ENCODE data around the gene SYNRG. TPM values are rescaled to one million over a fixed set of nuclear protein-coding genes. Genes with fewer than 3 reads are reported as not detected.

The SYNRG gene
- polyA plus RNA-seq, 1 experiment: 24.9 TPM

DNA sequence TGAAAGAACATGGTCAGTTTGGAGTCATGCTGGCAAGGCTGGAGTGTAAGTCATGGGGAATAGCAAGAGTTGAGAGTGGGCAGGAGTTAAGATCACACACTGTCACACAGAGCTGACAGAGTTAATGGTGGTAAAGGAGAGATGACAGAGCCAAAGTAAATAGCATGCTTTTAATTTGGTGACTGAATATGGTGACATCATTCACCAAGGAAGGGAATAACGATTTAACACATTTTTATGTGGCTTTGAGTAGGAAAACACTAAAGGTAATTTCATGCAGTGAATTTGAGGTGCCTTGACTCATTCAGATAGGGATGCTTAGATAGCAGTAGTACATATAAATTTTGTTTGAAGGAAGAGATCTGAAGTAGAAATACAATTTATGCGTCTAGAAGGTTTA, 42.1 kb downstream of the SYNRG start:
- ChIA-PET CTCF (interaction anchor here (1.3 kb wide), 1 partner anchor 194 kb away, joined by 4 read pairs; no protein-coding TSS in a partner anchor), POLR2A (no interaction called here)
- no peak overlapping the region for H3K4me3 ChIP-seq (ENCODE audit: low read depth, low read length)
- no peaks in the 10 kb centered on the region for H3K9me3 ChIP-seq (ENCODE audit: control insufficient read depth, insufficient read depth, low read length)
- TF ChIP-seq, protein P1, sequence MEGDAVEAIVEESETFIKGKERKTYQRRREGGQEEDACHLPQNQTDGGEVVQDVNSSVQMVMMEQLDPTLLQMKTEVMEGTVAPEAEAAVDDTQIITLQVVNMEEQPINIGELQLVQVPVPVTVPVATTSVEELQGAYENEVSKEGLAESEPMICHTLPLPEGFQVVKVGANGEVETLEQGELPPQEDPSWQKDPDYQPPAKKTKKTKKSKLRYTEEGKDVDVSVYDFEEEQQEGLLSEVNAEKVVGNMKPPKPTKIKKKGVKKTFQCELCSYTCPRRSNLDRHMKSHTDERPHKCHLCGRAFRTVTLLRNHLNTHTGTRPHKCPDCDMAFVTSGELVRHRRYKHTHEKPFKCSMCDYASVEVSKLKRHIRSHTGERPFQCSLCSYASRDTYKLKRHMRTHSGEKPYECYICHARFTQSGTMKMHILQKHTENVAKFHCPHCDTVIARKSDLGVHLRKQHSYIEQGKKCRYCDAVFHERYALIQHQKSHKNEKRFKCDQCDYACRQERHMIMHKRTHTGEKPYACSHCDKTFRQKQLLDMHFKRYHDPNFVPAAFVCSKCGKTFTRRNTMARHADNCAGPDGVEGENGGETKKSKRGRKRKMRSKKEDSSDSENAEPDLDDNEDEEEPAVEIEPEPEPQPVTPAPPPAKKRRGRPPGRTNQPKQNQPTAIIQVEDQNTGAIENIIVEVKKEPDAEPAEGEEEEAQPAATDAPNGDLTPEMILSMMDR (IDR thresholded peaks at IDR 0.05; ENCODE audit: low read depth, low read length): no peak
- no peaks in the 10 kb centered on the region for H3K27me3 ChIP-seq (ENCODE audit: control insufficient read depth, insufficient read depth, low read length)
- DNase-seq (ENCODE audit: low read depth, low spot score): no peak
- H3K27ac ChIP-seq (ENCODE audit: low read depth, low read length): no peak overlapping the region

DNA sequence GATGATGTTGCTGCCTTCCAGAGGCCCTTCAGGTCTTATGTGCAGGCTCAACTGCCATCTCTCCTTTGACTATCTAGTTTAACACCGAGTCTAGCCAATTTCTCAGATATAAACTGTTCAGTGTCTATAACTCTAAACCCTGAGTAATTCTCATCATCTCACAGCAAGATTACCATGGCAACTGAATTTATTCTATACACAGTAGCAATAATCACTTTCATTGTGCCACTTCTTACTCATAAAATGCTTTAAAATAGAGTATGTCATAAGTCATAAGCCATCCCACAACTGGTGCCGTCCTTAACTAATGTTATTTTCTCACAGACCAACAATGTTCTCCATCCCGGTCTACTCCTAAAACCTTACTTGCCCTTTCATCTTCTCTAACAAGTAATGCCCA, 45.0 kb downstream of the SYNRG start:
- H3K9me3 ChIP-seq (ENCODE audit: control insufficient read depth, insufficient read depth, low read length): no peaks in the 10 kb centered on the region
- no peak for DNase-seq (ENCODE audit: low read depth, low spot score)
- CTCF ChIA-PET: no interaction called here
- TF ChIP-seq, protein P1 (IDR thresholded peaks at IDR 0.05; ENCODE audit: low read depth, low read length): no peak
- POLR2A ChIA-PET: no interaction called here
- no peaks in the 10 kb centered on the region for H3K27me3 ChIP-seq (ENCODE audit: control insufficient read depth, insufficient read depth, low read length)
- H3K4me3 ChIP-seq (ENCODE audit: low read depth, low read length): no peak overlapping the region
- H3K27ac ChIP-seq (ENCODE audit: low read depth, low read length): no peak overlapping the region

DNA sequence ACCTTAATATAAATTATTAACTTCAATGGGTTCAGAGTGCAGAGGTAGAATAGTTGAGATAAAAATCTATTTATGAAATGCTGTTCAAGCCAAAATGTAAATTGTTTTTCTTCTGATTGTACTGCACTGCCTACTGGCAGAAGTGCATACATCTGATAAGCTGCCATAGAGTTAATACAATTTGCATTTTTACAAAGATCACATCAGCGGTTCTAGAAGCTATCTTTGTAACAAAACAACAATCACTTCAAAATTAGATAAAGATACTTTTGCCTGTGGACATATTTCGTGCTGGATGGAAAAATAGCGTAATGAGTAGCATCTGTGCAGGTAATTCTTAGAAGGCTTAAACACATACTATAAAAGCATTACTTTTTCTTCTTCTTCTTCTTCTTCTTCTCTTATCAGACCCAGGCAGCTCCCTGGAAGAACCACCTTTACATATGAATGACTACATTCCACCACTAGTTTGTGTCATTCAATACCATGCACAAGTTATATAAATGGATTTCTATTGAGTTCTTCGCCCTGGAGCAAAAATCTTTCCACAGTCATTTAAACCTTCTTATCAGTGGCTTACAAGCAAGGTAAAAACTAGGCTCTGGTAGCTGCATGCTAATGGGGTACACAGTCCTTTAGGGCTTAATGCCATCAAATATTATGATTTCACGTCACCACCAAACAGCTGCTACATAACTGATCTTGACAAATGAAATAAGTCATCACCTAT, 47.0 kb downstream of the SYNRG start:
- ChIA-PET POLR2A (no interaction called here), CTCF (interaction anchor here (0.6 kb wide), 1 partner anchor 959 kb away, joined by 3 read pairs; no protein-coding TSS in a partner anchor)
- DNase-seq (ENCODE audit: low read depth, low spot score): no peak

GRCh38 chr17:37558299-37558698, 50.9 kb downstream of the SYNRG start:
- CTCF ChIA-PET: interaction anchor here (1.6 to 2.1 kb wide), 2 partner anchors 11 to 31 kb away, joined by 4 to 6 read pairs; no protein-coding TSS in a partner anchor
- TF ChIP-seq, protein P1 (IDR thresholded peaks at IDR 0.05; ENCODE audit: low read depth, low read length): no peak

More for the DNA sequence above, 47.0 kb downstream of the SYNRG start:
- TF ChIP-seq, protein P1 (IDR thresholded peaks at IDR 0.05; ENCODE audit: low read depth, low read length): no peak
- Histone ChIP-seq H3K27ac (ENCODE audit: low read depth, low read length) (no peak overlapping the region), H3K27me3 (ENCODE audit: control insufficient read depth, insufficient read depth, low read length) (no peaks in the 10 kb centered on the region), H3K4me3 (ENCODE audit: low read depth, low read length) (no peak overlapping the region), H3K9me3 (ENCODE audit: control insufficient read depth, insufficient read depth, low read length) (no peaks in the 10 kb centered on the region)

GRCh38 chr17:37557482-37557881, 51.7 kb downstream of the SYNRG start:
- no peak for DNase-seq (ENCODE audit: low read depth, low spot score)
- Histone ChIP-seq H3K4me3 (ENCODE audit: low read depth, low read length) (no peak overlapping the region), H3K9me3 (ENCODE audit: control insufficient read depth, insufficient read depth, low read length) (no peaks in the 10 kb centered on the region), H3K27me3 (ENCODE audit: control insufficient read depth, insufficient read depth, low read length) (no peaks in the 10 kb centered on the region), H3K27ac (ENCODE audit: low read depth, low read length) (no peak overlapping the region)
- TF ChIP-seq, protein P1 (IDR thresholded peaks at IDR 0.05; ENCODE audit: low read depth, low read length): no peak
- CTCF ChIA-PET: interaction anchor here (1.6 to 2.1 kb wide), 2 partner anchors 12 to 30 kb away, joined by 4 to 6 read pairs; no protein-coding TSS in a partner anchor
- POLR2A ChIA-PET: no interaction called here

More at GRCh38 chr17:37558299-37558698, 50.9 kb downstream of the SYNRG start:
- Histone ChIP-seq H3K27ac (ENCODE audit: low read depth, low read length) (no peak overlapping the region), H3K27me3 (ENCODE audit: control insufficient read depth, insufficient read depth, low read length) (no peaks in the 10 kb centered on the region), H3K9me3 (ENCODE audit: control insufficient read depth, insufficient read depth, low read length) (no peaks in the 10 kb centered on the region), H3K4me3 (ENCODE audit: low read depth, low read length) (no peak overlapping the region)
- no peak for DNase-seq (ENCODE audit: low read depth, low spot score)
- POLR2A ChIA-PET: interaction anchor here (0.6 kb wide), 1 partner anchor 157 kb away, joined by 4 read pairs; no protein-coding TSS in a partner anchor
